Right ventricle myocardium inferior (tissue), 1 donor: Measurements from ENCODE around the gene AP3B1. TPM values are rescaled to one million over a fixed set of nuclear protein-coding genes. Genes with fewer than 3 reads are reported as not detected.

Experiments used
- ATAC-seq: fragments of 200-7000 bp; cut with Tn5 transposase; one replicate; pipeline ENCODE4 v1.9.1; 2020; ENCODE audit warnings: mild to moderate bottlenecking, moderate library complexity
- DNase-seq: peaks from one replicate; pipeline ENCODE4 v3.0.0; 2021; ENCODE audit errors: missing footprints
- intact Hi-C: fragments of 100-400 bp; cut with DNase I; formaldehyde crosslinking; loops from one replicate; pipeline ENCODE4 v1.11.0; 2022
- long read RNA-seq: library from polyadenylated mRNA; unstranded; transcript quantifications from one replicate; pipeline ENCODE4 v2.0.0, GENCODE V29; 2021
- total RNA-seq: library from RNA; stranded (reverse); fragmentation: NEBNext Ultra II Directional; extraction: Animal tissue kit (Norgen Biotek cat#: 25700); gene quantifications from one replicate; pipeline ENCODE4 v1.2.1, GENCODE V29; 2021
- donor health status: DM: no; HTN: yes; CAD: no; lungs with severe emphysema.

AP3B1 gene
- total RNA-seq: 21.3 TPM
- long read RNA-seq, full-length matches to known transcripts: 3 of 9 reads
- long read RNA-seq, partial matches to known transcripts: 3 of 9 reads
- long read RNA-seq, other reads (novel, unspliced or antisense): 3 of 9 reads

DNA sequence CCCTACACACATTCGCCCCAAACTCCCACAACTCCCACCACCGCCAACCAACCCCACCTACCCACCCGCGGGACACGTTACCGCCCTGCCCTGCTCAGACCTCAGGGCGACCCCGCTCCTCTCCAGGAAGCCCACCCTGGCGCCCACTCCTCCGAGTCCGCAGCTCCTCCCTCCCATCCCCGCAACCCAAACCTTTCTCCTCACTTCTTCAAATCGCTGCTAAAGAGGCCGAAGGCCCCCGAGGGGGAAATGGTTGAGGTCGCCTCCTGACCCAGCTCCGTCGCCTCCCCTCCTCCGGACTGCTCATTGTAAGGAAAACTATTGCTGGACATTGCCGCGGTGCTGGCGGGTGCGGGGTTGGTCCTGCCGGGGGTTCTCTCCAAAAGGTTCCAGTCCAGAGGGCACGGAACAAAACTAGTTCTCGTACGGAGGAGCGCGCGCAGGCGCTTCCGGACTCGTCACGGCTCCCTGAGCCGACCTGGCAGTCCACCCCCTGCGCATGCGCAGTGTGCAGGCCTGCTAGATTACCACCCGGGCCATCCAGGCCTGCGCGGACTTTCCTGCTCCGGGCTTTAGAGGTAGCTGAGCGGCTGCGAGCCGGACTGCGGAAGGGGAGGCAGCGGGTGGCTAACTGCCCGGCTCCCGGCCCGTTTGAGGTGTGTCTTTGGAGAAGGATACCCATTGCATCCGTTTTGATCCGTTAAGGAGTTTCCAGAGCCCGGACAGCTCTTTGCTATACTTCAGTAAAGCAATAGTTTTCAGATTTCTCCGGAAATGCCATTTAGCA lies at the start of gene AP3B1:
TSS of gene AP3B1 (minus strand) at position 451 of the 787 bp plus-strand sequence. CDS start at position 332, 119 bp downstream.
- intact Hi-C loops: loop anchor here (1.0 kb wide), 1 partner anchor 66 kb away; the partner anchor contains the start of gene SCAMP1

DNA sequence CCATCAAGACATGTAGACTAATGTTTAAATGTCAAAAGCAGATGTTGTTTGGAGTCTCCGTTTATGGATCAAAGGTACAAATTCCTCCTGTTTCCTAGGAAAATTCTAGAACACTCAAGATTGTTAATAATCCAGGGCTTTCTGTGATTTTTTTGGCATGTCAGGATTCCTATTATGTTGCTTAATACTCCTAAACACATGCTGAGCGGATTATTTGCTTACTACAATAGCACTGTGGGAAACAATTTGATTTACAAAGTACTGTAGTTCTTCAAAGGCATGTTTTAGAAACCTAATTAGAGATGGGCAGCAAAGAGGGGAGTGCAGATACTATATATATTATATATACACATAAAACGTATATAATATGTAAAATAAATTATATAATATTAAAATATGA lies 46.9 kb upstream of the AP3B1 start:
- DNase-seq: no peak
- intact Hi-C loops: no loop called here

More for the DNA sequence above, at the start of gene AP3B1:
- ATAC-seq (peak; percentile 98), DNase-seq (peak; percentile 100)

GRCh38 chr5:78339617-78340436 lies 45.3 kb upstream of the AP3B1 start:
- ATAC-seq (no peak), DNase-seq (no peak)
- intact Hi-C loops: no loop called here

More for the DNA sequence above, 46.9 kb upstream of the AP3B1 start:
- no peak for ATAC-seq

- DNase-seq: no peak
- intact Hi-C loops: no loop called here
- no peak for ATAC-seq
Observed at GRCh38 chr5:78336698-78337097, 42.2 kb upstream of the AP3B1 start.

- DNase-seq: no peak
- intact Hi-C loops: no loop called here
- ATAC-seq: no peak
Observed at GRCh38 chr5:78335976-78336375, 41.5 kb upstream of the AP3B1 start.

DNA sequence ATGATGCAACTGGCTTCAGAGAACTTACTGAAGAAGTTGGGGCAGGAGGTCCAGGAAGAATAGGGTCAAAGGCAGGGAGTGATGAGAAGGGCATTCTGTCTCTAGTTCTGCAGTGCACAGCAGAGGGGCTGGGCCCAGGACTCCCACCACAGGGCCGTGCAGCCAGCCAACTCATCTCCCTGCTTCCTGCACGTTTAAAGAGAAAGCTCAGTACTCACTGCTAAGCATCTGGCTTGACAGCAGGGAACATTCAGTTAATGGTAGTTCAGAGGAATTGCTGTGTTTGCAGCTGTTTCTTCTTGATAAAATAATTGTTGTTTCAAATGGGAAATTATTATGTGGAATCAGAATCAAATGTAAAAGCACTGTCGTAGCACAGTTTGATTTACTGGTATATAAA lies 40.3 kb upstream of the AP3B1 start:
- DNase-seq: no peak
- no peak for ATAC-seq
- intact Hi-C loops: no loop called here

- DNase-seq (no peak), ATAC-seq (no peak)
- intact Hi-C loops: no loop called here
Observed at GRCh38 chr5:78331523-78332080, 37.1 kb upstream of the AP3B1 start.

DNA sequence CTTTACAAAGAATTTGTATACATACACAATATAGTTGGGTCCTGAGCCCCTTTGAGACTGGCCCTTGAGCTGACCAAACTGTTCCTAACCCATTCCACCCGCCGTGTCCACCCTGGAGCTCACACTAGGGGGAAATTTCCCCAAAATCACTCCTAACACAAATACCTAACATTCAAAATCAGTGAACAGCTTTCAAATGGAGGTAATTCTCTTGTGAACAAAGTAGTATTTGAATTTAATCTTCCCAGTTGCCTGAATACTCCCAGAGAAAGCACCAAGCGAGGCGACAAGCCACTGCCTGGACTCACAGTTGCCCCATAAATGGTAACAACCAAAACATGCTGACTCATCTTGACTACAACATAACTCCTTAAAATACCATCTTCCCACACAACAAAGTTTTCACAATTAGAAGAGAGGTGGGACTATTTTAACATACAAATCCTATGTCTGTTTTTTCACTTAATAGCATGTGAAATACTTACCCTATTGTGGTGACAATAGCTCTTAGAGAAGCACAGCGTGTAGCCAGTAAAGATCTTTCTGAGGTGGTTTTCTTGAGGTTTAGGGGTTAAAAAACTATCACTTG lies 34.2 kb upstream of the AP3B1 start:
- no peak for ATAC-seq
- intact Hi-C loops: loop anchor here (10.0 kb wide), 1 partner anchor 206 kb away; no protein-coding TSS in a partner anchor
- no peak for DNase-seq

DNA sequence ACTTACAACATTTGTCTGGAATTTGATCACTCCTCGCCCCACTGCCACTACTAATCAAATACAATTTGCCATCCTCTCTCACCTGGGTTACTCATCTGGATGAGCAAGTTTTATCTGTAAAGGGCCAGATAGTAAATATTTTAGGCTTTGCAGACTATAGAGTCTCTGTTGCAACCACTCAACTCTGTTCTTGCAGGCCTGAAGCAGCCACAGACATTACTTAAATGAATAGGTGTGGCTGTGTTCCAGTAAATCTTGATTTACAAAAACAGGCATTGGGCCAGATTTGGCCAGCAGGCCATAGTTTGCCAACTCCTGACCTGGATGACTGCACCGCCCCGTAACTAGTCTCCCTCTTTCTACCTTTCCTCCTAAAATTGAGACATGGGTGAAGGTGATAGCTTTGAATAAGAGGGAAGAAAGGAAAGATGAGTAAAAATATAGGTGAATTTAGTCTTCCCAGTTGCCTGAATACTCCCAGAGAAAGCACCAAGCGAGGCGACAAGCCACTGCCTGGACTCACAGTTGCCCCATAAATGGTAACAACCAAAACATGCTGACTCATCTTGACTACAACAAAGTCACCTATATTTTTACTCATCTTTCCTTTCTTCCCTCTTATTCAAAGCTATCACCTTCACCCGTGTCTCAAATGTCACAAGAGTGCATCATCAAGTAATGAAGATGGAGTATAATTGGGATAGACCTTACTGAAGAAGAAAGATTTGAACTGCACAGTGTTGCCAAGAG lies 33.4 kb upstream of the AP3B1 start:
- ATAC-seq: no peak
- intact Hi-C loops: loop anchor here (10.0 kb wide), 1 partner anchor 207 kb away; no protein-coding TSS in a partner anchor
- no peak for DNase-seq

DNA sequence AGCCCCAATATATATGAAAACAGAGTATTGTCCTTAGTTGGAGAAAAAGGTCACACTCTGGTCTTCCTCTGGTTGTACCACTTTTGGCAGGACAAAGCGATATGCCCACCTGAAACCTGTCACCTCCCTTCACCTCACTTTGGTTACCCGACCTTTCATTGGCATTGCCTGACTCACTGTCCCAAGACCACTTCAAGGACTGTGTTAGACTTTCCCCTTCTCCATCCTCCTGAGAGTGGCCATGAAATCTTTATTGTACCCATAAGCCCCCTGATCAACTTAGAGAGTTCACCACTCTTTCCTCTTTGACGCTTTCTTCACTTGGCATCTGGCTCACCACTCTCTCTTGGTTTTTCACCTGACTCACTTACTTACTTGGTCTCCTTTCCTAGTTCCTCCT lies 32.4 kb upstream of the AP3B1 start:
- DNase-seq (no peak), ATAC-seq (no peak)
- intact Hi-C loops: loop anchor here (10.0 kb wide), 1 partner anchor 208 kb away; no protein-coding TSS in a partner anchor

DNA sequence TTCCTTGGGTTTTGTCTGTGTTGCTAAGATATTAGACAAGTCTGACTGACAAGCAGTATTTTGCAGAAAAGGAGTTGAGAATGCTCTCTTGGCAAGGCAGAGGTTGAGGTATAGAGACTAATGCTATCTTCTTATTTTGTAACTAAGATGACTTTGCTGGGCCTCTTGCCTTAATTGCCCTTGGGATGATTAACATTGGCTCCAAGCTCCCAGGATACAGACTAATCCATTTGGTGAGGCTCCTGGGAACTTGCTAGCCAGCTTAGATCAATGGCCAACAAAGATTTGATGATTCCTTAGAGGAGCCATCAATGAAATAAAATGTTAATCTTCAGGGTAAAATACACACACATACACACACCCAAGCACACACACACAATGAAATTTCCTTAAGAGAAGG lies 28.7 kb upstream of the AP3B1 start:
- DNase-seq: no peak
- ATAC-seq: no peak
- intact Hi-C loops: loop anchor here (5.0 to 10.0 kb wide), 2 partner anchors 212 to 644 kb away; no protein-coding TSS in a partner anchor

DNA sequence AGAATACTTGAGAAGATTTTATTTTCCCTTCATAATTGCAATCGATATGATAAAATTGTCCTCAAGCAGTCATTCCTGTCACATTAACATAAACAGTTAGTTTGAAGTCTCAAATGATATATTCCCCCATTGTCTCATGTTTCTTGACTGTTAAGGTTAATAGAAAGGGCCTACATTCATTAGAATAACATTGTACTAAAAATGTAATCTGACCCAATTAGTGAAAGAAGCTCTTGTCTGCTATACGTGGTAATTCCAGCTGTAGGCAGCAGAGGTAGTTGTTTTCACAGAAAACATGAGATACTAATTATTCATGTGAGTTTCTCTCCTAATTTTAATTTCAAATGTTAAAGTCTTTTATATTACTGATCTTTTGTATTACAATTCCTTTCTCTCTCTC lies 25.9 kb upstream of the AP3B1 start:
- ATAC-seq (no peak), DNase-seq (no peak)
- intact Hi-C loops: loop anchor here (5.0 to 10.0 kb wide), 2 partner anchors 214 to 647 kb away; no protein-coding TSS in a partner anchor

DNA sequence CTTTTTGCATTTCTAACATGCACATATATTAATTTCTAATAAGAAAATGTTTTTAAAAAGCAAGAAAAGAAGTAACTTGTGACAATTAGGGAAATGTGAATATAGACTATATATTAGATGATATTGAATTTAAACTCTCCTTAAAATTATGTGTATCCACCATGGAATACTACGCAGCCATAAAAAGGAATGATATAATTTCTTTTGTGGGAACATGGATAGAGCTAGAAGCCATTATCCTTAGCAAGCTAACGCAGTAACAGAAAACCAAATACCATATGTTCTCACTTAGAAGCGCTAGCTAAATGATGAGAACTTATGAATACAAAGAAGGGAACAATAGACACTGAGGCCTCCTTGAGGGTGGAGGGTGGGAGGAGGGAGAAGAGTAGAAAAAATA lies 23.8 kb upstream of the AP3B1 start:
- ATAC-seq: no peak
- DNase-seq: no peak
- intact Hi-C loops: no loop called here

DNA sequence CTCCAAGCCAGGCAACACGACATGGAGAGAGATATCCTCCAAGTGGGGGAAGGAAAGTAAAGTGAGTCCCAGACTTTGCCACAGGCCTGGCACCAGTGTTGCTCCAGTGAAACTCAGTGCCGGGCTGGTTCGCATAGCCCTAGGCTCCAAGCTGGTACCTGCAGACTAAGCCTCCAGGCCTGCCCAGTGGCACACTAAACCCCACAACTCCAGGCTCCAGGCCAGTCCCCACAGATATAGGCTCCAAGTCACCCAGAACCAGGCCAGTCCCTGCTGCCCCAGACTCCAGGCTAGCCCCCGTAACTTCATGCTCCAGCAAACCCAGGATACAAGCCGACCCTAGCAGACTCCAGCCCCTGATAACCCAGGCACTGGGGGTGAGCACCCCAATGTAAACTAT lies 23.0 kb upstream of the AP3B1 start:
- DNase-seq: no peak
- intact Hi-C loops: no loop called here
- ATAC-seq: no peak

DNA sequence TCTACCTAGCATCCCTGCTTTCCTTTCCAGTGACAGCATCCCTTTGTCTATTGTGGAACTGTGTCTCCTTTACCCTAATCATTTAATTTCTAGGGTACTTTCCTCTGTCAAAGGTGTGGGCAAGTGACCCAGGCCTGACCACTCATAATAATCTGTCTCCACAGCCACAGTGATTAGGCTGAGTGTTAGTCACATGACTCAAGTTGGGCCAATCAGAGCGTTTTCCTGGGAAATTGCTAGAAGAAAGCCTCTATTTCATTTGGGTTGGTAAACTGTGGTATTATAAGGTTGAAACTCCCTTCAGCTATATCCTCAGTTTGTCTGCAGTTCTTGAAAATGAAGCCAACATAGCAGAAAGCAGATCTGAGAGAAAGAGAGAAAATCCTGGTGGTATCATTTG lies 14.2 kb upstream of the AP3B1 start:
- ATAC-seq (no peak), DNase-seq (no peak)
- intact Hi-C loops: no loop called here

DNA sequence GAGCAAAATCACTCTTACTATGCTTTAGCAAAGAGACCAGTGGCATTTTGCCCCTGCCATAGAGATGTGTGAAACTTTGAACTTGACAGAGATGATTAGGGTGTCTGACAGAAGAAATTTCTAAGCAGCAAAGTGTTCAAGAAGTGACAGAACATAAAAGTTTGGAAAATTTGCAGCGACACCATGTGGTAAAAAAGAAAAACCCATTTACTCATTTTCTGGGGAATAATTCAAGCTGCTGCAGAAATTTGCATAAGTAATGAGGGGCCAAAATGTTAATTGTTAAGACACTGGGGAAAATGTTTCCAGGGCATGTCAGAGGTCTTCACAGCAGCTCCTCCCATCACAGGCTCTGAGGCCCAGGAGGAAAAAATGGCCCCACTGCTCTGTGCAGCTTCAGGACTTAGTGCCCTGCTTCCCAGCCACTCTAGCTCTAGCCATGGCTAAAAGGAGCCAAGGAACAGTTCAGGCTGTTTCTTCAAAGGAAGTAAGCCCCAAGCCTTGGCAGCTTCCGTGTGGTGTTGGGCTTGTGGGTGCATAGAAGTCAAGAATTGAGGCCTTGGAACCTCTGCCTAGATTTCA lies 6.1 kb upstream of the AP3B1 start:
- ATAC-seq (no peak), DNase-seq (no peak)
- intact Hi-C loops: no loop called here

GRCh38 chr5:78295035-78295961 lies 800 bp upstream of the AP3B1 start:
- ATAC-seq (peak; percentile 37), DNase-seq (no peak)
- intact Hi-C loops: no loop called here
